ENCODE data around the gene DCBLD2. TPM values are rescaled to one million over a fixed set of nuclear protein-coding genes. Genes with fewer than 3 reads are reported as not detected.
A peak's percentile ranks its signal among the peaks of the same experiment; 100 is the strongest.

The DCBLD2 gene
- total and polyA plus RNA-seq, 3 experiments from 2014 or later, result 0.47 to 1.6 (median 1.5) TPM

GRCh38 chr3:98782824-98783500 is 118.5 kb downstream of the DCBLD2 start:
- ChIA-PET CTCF (no interaction called here), POLR2A (no interaction called here)
- H3K4me3 Mint-ChIP-seq, result no peak overlapping the region
- H3K27me3 Mint-ChIP-seq, result peaks cover 7 to 26% of the 10 kb centered on the region in 2 donors
- H3K27me3 ChIP-seq (ENCODE audit: insufficient read depth, low read length, poor library complexity, severe bottlenecking), result no peaks in the 10 kb centered on the region
- H3K36me3 ChIP-seq (ENCODE audit: insufficient read depth, low read length), result no peaks in the 10 kb centered on the region
- H3K9me3 ChIP-seq (ENCODE audit: low read length), result no peaks in the 10 kb centered on the region
- no peaks in the 10 kb centered on the region for H3K36me3 Mint-ChIP-seq
- no peaks in the 10 kb centered on the region for H3K9me3 Mint-ChIP-seq
- no peak for DNase-seq
- H3K4me1 ChIP-seq (ENCODE audit: insufficient read depth, low read length), result no peaks in the 10 kb centered on the region
- no peak overlapping the region for H3K4me3 ChIP-seq (ENCODE audit: low read length)
- H3K27ac Mint-ChIP-seq, result no peak overlapping the region
- H3K27ac ChIP-seq (ENCODE audit: low read depth, low read length), result no peak overlapping the region
- no peaks in the 10 kb centered on the region for H3K4me1 Mint-ChIP-seq

GRCh38 chr3:98780343-98780742 is 121.2 kb downstream of the DCBLD2 start:
- Mint-ChIP-seq H3K27me3 (peaks cover 9 to 27% of the 10 kb centered on the region in 2 donors), H3K9me3 (no peaks in the 10 kb centered on the region), H3K27ac (no peak overlapping the region), H3K4me1 (no peaks in the 10 kb centered on the region), H3K36me3 (no peaks in the 10 kb centered on the region), H3K4me3 (no peak overlapping the region)
- no peak overlapping the region for H3K4me3 ChIP-seq (ENCODE audit: low read length)
- no peak overlapping the region for H3K27ac ChIP-seq (ENCODE audit: low read depth, low read length)
- ChIA-PET CTCF (no interaction called here), POLR2A (no interaction called here)
- H3K36me3 ChIP-seq (ENCODE audit: insufficient read depth, low read length), result no peaks in the 10 kb centered on the region
- no peaks in the 10 kb centered on the region for H3K4me1 ChIP-seq (ENCODE audit: insufficient read depth, low read length)
- H3K27me3 ChIP-seq (ENCODE audit: insufficient read depth, low read length, poor library complexity, severe bottlenecking), result no peaks in the 10 kb centered on the region
- H3K9me3 ChIP-seq (ENCODE audit: low read length), result no peaks in the 10 kb centered on the region
- no peak for DNase-seq

DNA sequence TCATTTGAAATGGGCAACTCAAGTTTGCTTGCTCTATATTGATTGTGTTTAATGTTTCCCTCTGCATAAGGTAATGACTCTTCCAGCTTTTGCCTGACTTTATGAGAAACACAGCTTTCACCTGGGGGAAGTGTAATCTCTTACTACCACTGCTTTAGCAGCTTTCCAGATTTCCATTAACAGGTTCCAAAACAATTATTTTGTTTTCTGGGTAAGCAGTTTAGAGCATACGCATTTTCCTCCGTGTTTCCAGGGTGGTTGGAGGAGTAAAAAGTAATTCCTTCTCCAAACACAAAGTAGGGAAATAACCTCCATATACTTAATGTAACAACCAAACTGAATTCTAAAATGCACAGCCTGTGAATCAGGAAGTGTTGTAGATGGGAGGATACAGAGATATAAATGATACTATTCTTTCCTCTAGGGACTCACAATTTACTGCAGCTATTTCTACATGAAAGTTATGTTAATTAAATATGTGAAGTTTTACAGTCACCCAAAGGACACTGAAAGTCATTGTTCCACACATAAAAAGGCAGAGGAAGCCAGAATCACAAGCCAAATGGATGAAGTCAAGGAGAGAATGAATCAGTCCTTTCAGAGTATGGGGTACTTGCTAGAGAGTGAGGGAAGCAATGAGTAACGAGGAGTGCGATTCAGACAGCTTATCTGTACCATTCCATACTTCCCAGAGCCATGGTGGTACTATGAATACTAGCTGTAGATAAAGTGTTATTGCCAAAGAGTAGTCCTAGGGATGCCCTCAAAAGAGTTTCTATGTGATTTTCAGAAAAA is 121.8 kb downstream of the DCBLD2 start:
- ChIA-PET CTCF (no interaction called here), POLR2A (no interaction called here)
- H3K27me3 Mint-ChIP-seq, result peaks cover 13 to 29% of the 10 kb centered on the region in 2 donors
- Histone ChIP-seq H3K36me3 (ENCODE audit: insufficient read depth, low read length) (no peaks in the 10 kb centered on the region), H3K27me3 (ENCODE audit: insufficient read depth, low read length, poor library complexity, severe bottlenecking) (no peaks in the 10 kb centered on the region), H3K27ac (ENCODE audit: low read depth, low read length) (no peak overlapping the region), H3K9me3 (ENCODE audit: low read length) (no peaks in the 10 kb centered on the region), H3K4me3 (ENCODE audit: low read length) (no peak overlapping the region), H3K4me1 (ENCODE audit: insufficient read depth, low read length) (no peaks in the 10 kb centered on the region)
- no peaks in the 10 kb centered on the region for H3K36me3 Mint-ChIP-seq
- DNase-seq, result no peak
- no peaks in the 10 kb centered on the region for H3K4me1 Mint-ChIP-seq
- H3K4me3 Mint-ChIP-seq, result peak overlapping the region in 1 of 7 donors; percentile 23
- H3K9me3 Mint-ChIP-seq, result no peaks in the 10 kb centered on the region
- no peak overlapping the region for H3K27ac Mint-ChIP-seq

GRCh38 chr3:98778852-98779413 is 122.6 kb downstream of the DCBLD2 start:
- H3K4me3 Mint-ChIP-seq, result no peak overlapping the region

DNA sequence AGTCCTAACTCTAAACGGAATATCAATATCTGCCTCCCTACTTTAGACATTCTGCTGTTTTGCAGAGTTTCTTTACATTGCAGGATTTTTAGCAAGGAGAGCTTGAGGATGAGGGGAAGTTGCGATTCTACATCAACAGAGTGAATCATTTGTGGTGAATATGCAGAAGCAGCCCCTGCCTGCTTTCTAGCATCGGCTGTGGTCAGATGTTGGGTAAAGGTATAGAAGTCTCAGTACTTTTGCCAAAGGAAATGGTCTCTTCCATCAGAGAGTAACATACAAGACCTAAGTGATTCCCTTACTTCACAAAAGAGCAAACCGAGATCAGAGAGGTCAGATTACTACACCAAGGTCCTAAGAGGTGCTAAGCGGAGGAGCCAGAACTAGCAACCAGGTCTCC is 123.1 kb downstream of the DCBLD2 start:
- Mint-ChIP-seq H3K4me1 (no peaks in the 10 kb centered on the region), H3K9me3 (no peaks in the 10 kb centered on the region), H3K4me3 (no peak overlapping the region), H3K27me3 (peaks cover 12 to 35% of the 10 kb centered on the region in 2 donors), H3K36me3 (no peaks in the 10 kb centered on the region), H3K27ac (no peak overlapping the region)
- Histone ChIP-seq H3K27ac (ENCODE audit: low read depth, low read length) (no peak overlapping the region), H3K36me3 (ENCODE audit: insufficient read depth, low read length) (no peaks in the 10 kb centered on the region), H3K9me3 (ENCODE audit: low read length) (no peaks in the 10 kb centered on the region), H3K4me3 (ENCODE audit: low read length) (no peak overlapping the region), H3K27me3 (ENCODE audit: insufficient read depth, low read length, poor library complexity, severe bottlenecking) (no peaks in the 10 kb centered on the region), H3K4me1 (ENCODE audit: insufficient read depth, low read length) (no peaks in the 10 kb centered on the region)
- no peak for DNase-seq
- ChIA-PET POLR2A (no interaction called here), CTCF (no interaction called here)

More at GRCh38 chr3:98778852-98779413, 122.6 kb downstream of the DCBLD2 start:
- Histone ChIP-seq H3K9me3 (ENCODE audit: low read length) (no peaks in the 10 kb centered on the region), H3K27ac (ENCODE audit: low read depth, low read length) (no peak overlapping the region), H3K4me3 (ENCODE audit: low read length) (no peak overlapping the region), H3K4me1 (ENCODE audit: insufficient read depth, low read length) (no peaks in the 10 kb centered on the region), H3K36me3 (ENCODE audit: insufficient read depth, low read length) (no peaks in the 10 kb centered on the region), H3K27me3 (ENCODE audit: insufficient read depth, low read length, poor library complexity, severe bottlenecking) (no peaks in the 10 kb centered on the region)
- Mint-ChIP-seq H3K27me3 (peaks cover 13 to 35% of the 10 kb centered on the region in 2 donors), H3K36me3 (no peaks in the 10 kb centered on the region), H3K9me3 (no peaks in the 10 kb centered on the region), H3K27ac (no peak overlapping the region), H3K4me1 (no peaks in the 10 kb centered on the region)
- POLR2A ChIA-PET, result no interaction called here
- no peak for DNase-seq
- CTCF ChIA-PET, result no interaction called here

DNA sequence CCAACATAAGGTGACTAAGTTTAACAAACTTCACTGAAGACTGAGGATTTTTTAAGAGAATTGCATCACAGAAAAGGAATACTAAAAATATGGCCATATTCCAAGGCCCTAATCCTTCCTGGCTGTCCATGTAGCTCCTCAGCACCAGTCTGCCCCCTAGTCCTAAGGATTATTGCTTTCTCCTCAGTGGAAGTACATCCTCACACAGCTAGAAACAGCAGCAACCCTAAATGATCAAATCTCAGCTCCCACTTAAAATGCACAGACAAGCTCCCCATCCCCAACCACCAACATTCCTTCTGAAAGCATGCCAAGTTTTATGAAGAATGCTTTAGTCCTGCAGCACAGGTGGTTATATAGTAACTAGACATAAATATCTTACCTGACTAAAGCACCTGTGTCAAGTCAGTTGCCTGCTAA is 123.7 kb downstream of the DCBLD2 start:
- Mint-ChIP-seq H3K4me1 (no peaks in the 10 kb centered on the region), H3K4me3 (no peak overlapping the region), H3K9me3 (no peaks in the 10 kb centered on the region), H3K27ac (peak overlapping the region in 1 of 8 donors; percentile 2), H3K36me3 (no peaks in the 10 kb centered on the region), H3K27me3 (peaks cover 9 to 35% of the 10 kb centered on the region in 2 donors)
- Histone ChIP-seq H3K4me3 (ENCODE audit: low read length) (no peak overlapping the region), H3K27ac (ENCODE audit: low read depth, low read length) (no peak overlapping the region), H3K4me1 (ENCODE audit: insufficient read depth, low read length) (no peaks in the 10 kb centered on the region), H3K36me3 (ENCODE audit: insufficient read depth, low read length) (no peaks in the 10 kb centered on the region), H3K27me3 (ENCODE audit: insufficient read depth, low read length, poor library complexity, severe bottlenecking) (no peaks in the 10 kb centered on the region), H3K9me3 (ENCODE audit: low read length) (no peaks in the 10 kb centered on the region)
- no peak for DNase-seq
- ChIA-PET CTCF (no interaction called here), POLR2A (no interaction called here)

DNA sequence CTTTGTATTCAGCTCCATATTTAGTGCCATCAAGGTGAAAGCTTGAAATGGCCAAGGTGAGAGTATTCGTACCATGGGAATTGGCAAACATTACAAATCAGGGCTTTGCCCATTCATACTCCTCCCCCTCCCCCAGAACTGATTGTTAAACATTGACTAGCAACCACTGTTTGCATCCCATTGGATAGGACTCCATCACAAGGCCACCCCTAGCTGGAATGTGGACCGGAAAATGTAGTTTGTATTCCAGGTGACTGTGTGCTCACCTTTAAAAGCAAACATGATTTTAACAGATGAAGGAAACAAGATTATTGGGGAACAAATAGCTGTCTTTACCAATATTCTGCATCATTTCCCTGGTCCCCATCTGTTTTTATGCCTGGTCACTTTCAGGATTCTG is 124.2 kb downstream of the DCBLD2 start:
- POLR2A ChIA-PET, result no interaction called here
- no peaks in the 10 kb centered on the region for H3K4me1 ChIP-seq (ENCODE audit: insufficient read depth, low read length)
- no peaks in the 10 kb centered on the region for H3K36me3 ChIP-seq (ENCODE audit: insufficient read depth, low read length)
- Mint-ChIP-seq H3K4me3 (no peak overlapping the region), H3K27me3 (peaks cover 9 to 35% of the 10 kb centered on the region in 2 donors), H3K27ac (no peak overlapping the region), H3K9me3 (no peaks in the 10 kb centered on the region), H3K4me1 (no peaks in the 10 kb centered on the region), H3K36me3 (no peaks in the 10 kb centered on the region)
- H3K27ac ChIP-seq (ENCODE audit: low read depth, low read length), result no peak overlapping the region
- CTCF ChIA-PET, result no interaction called here
- no peaks in the 10 kb centered on the region for H3K27me3 ChIP-seq (ENCODE audit: insufficient read depth, low read length, poor library complexity, severe bottlenecking)
- no peak for DNase-seq
- no peak overlapping the region for H3K4me3 ChIP-seq (ENCODE audit: low read length)
- H3K9me3 ChIP-seq (ENCODE audit: low read length), result no peaks in the 10 kb centered on the region

DNA sequence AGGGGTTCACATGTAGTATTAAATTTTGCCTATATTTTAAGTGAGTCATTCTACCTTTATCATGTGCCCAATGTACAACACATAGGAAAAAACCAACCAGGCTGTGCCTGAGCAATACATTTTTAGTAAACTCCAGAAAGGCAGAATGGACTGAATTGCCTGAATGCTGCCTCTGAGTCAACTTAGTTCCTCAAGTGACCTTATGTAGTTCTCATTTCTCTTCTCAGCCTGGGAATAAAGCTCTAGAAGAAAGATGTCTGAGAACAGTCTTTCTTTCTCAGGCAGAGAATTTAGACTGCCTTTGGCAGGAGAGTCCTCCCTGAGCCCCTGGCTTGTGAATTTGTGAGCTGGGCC is 125.4 kb downstream of the DCBLD2 start:
- no peaks in the 10 kb centered on the region for H3K36me3 Mint-ChIP-seq
- CTCF ChIA-PET, result no interaction called here
- POLR2A ChIA-PET, result no interaction called here
- H3K9me3 Mint-ChIP-seq, result no peaks in the 10 kb centered on the region
- Histone ChIP-seq H3K27me3 (ENCODE audit: insufficient read depth, low read length, poor library complexity, severe bottlenecking) (no peaks in the 10 kb centered on the region), H3K27ac (ENCODE audit: low read depth, low read length) (no peak overlapping the region), H3K4me1 (ENCODE audit: insufficient read depth, low read length) (no peaks in the 10 kb centered on the region), H3K4me3 (ENCODE audit: low read length) (no peak overlapping the region), H3K36me3 (ENCODE audit: insufficient read depth, low read length) (no peaks in the 10 kb centered on the region), H3K9me3 (ENCODE audit: low read length) (no peaks in the 10 kb centered on the region)
- DNase-seq, result no peak
- no peak overlapping the region for H3K27ac Mint-ChIP-seq
- H3K27me3 Mint-ChIP-seq, result peaks cover 9 to 40% of the 10 kb centered on the region in 2 donors
- H3K4me3 Mint-ChIP-seq, result no peak overlapping the region
- no peaks in the 10 kb centered on the region for H3K4me1 Mint-ChIP-seq

Data from CD8-positive, alpha-beta memory T cell (primary cell).